Effector CD8-positive, alpha-beta T cell (primary cell): ENCODE results near the gene IKBKG.
"Not testable (repeated sequence)": the region's sequence is repeated elsewhere in the genome, so short reads cannot be mapped to it uniquely, and the experiment has no call there.

Experiments used
- DNase-seq: peaks from one replicate; lab custom pipeline; 2025; lab: John Stamatoyannopoulos, UW

Gene IKBKG

DNA sequence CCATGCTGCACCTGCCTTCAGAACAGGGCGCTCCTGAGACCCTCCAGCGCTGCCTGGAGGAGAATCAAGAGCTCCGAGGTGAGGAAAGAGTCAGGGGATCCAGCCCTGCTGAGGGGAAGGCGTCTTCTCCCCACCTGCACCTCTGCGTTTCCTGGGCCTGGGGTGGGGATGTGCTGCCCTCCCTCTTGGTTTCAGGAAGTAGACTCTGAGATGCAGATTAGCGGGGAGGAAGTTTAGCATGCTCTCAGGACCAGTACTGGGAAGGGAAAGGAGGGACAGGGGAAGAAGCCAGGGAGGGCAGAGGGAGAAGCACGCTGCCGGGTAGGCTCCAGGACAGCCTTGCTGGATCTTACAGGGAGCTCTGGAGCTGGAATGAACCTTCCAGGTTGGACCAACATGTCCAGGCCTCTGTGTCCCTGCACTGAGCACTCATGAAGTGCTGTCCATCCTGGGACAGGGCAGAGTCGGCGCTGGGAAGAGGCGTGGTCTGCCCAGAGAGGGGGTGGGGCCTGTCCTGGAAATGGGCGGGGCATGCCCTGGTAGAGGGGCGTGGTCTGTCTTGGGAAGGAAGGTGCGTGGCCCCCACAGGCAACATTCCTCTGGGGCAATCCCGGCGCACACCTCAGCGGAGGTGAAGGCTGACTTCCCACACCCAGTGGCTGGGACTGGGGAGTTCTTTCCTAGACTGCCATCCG is 4.8 kb downstream of the IKBKG start:
- not testable (repeated sequence) for DNase-seq

DNA sequence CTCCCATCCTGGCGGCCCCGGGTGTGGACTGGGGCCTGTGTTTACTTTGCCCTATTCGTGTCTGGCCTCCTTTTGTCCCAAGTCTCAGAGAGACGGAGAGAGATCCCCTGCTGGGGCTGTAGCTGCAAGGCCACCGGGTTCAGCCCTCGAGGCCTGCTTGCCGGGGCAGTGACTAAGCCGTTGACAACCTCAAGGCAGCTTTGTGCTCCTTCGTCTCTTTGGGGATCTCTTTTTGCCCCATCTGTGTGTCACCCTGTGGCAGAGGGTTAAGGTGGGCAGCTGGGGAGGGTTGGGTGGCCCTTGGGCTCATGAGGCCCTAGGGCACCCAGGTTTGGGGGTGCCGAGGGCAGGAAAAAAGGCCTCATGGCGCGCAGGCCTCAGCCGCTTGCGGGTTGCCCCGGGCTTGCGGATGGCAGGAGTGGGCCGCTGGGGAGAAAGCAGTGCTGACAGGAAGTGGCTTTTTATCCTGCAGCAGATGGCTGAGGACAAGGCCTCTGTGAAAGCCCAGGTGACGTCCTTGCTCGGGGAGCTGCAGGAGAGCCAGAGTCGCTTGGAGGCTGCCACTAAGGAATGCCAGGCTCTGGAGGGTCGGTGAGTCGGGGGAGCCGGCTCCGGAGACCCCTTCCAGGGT is 10.8 kb downstream of the IKBKG start:
- DNase-seq, result not testable (repeated sequence)

DNA sequence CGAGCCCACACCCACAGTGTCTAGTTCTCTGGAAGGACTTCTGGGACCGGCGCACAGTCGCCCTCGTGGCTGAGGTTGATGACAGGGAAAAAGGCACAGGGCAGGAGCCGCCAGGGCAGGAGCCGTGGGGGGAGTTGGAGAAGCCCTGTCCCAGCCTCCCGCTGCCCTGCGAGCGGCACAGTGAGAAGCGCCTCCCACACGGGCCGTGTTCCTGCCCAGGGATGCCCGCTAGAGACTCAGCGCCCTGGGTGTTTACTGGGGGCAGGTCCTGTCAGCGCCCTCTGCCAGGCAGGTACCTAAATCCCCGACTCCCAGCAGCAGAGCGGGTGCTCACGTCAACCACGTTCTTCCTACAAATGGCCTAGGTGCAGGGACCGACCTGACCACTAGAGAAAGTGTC is 11.5 kb downstream of the IKBKG start:
- not testable (repeated sequence) for DNase-seq

- not testable (repeated sequence) for DNase-seq
These were observed 12.9 kb downstream of the IKBKG start for GRCh38 chrX:154560326-154560725.

GRCh38 chrX:154562295-154562694 is 14.9 kb downstream of the IKBKG start:
- not testable (repeated sequence) for DNase-seq

GRCh38 chrX:154570361-154570760 is 22.9 kb downstream of the IKBKG start:
- not testable (repeated sequence) for DNase-seq

DNA sequence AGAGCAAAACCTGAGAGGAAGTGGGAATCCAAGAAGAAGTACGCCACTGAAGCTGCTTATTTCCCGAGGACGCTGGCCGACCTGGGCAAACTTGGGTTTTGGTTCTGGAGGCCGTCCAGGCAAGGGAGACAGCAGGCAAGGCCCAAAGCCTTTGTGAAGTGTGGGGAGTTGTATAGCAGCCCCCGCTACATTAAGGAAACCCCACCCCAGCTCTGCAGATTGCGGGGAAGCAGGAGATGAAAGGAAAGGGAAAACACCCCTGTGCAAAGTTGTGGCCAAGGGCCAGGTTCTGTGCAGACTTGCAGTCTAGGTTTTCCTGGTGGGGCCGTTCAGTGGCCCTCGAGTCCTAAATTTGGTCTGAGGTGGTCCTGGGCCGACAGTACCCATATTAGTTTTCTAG is 25.6 kb downstream of the IKBKG start:
- DNase-seq, result not testable (repeated sequence)

DNA sequence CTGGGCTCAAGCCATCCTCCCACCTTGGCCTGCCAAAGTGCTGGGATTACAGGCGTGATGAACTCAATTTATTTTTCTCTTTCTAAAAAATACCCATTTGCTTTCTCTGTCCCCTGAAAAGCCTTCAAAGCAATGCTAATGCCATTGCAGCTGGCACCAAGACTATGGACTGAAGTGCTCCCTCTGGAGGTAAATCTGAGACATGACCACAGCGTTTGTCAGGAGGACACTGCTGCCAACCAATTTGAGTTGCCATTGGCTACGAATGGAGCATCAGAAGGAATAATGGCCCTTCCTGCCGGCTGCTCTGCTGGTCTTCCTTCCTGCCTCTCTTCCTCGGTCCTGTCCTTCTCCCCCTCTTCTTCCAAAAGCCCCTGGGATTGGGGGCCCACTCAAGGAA is 27.7 kb downstream of the IKBKG start:
- not testable (repeated sequence) for DNase-seq

DNA sequence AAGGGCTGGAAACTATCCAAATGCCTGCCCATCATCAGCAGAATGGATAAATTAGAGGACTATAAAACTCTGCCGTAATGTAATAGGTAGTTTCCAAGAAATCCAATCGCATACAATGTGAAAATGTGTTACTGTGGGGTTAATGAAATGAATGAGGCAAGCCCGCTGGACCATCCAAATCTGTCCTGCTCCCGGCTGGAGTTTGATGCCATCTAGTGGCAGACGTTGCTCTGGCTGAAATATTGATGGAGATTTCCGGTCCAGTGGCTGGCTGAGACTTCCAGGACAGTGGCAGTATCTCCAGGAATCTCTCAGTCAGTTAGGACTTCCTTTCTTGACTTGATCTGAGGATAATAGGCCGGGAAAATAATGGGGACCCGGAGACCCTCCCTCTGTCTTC is 35.6 kb downstream of the IKBKG start:
- DNase-seq, result not testable (repeated sequence)

GRCh38 chrX:154584585-154585183 is 37.3 kb downstream of the IKBKG start, which contains the start of gene CTAG1A:
Gene CTAG1A, plus strand, starts transcription at chrX:154585133. Its CDS starts 74 bp downstream, at chrX:154585207.
- DNase-seq, result not testable (repeated sequence)

GRCh38 chrX:154590415-154590814 is 43.0 kb downstream of the IKBKG start:
- DNase-seq, result not testable (repeated sequence)

GRCh38 chrX:154592505-154592904 is 45.1 kb downstream of the IKBKG start:
- no peak for DNase-seq

- DNase-seq, result no peak
These were observed 45.8 kb downstream of the IKBKG start for GRCh38 chrX:154593201-154593600.

- no peak for DNase-seq
These were observed 47.1 kb downstream of the IKBKG start for GRCh38 chrX:154594491-154594890.

DNA sequence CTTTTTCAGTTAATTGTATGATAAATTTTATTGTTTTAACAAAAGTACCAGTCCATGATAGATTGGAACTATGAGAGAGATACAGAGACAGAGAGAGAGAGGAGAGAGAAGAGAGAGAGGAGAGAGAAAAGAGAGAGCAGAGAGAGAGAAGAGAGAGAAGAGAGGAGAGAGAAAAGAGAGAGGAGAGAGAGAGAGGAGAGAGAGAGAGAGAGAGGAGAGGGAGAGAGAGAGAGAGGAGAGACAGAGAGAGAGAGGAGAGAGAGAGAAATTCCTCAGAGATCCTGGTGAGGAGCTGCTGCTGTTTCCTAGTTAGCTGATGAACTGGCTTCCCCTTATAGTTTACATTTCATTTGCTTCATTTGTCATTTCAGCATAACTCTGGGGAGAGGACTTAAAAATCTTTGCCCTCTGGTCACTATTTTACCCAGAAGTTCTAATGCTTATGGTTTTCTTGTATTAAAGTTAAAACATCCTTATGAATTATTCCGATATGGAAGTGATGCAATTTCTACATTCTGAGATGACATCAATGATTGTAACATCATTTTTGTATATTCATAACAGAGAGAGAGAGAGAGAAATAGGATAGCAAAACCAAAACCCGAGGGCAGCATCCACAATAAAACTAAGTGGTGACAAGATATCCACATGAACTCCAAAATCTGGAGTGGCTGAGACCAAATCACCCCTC is 48.3 kb downstream of the IKBKG start:
- no peak for DNase-seq

- no peak for DNase-seq
These were observed 49.0 kb downstream of the IKBKG start for GRCh38 chrX:154596290-154596929.

- DNase-seq, result no peak
These were observed 49.8 kb downstream of the IKBKG start for GRCh38 chrX:154597221-154597620.

- no peak for DNase-seq
These were observed 51.2 kb downstream of the IKBKG start for GRCh38 chrX:154598656-154599055.

- no peak for DNase-seq
These were observed 52.1 kb downstream of the IKBKG start for GRCh38 chrX:154599531-154599930.

DNA sequence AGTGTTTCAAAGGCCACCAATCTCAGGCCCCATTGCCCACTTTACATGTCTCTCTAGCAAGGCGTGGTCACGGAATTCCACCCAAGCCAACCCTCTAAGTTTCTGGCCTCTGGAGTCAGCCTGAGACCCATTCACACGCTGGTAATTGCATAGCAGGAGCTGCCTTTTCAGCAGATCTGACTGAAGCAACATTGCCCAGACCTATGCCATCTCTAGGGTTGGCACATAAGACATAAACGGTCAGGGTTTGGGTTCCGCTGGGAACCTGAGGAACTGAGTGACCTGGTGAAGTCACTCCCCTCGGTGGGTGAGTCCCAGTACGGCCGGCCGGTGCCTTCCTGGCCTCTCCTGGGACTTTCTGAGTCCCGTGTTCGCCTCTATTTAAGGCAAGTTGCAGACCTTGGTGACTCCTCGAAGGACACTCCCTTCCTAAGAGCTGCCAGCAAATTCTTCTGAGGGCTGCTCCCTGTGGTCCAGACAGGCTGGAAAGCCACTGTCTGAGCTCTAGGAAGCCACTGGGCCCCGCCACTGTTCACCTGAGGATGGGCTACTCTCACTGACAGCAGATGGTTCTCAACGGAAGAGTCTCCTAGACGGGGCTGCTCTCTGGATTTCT is 53.4 kb downstream of the IKBKG start:
- DNase-seq, result no peak

DNA sequence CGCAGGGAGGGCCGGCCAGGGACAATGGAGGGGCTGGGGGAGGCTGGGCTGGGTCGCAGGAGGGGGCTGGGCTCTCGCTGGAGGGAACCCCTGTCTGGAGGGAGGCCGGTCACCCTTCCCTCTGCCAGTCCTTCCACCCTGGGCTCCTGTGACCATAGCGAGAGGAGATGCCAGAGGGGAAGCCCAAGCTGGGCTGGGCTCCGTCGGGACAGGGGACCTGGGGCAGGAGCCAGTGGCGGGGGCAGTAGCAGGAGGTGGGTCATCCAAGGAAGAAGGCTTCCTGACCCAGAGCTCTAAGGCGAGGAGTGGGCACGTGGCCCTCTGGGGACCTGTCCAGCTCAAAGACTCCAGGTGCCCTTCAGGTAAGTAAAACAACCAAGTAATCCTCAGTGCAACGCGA is 54.8 kb downstream of the IKBKG start:
- no peak for DNase-seq
